Ascending aorta (tissue), 2 donors: ENCODE measurements around the gene MEN1. TPM values are rescaled to one million over a fixed set of nuclear protein-coding genes. Genes with fewer than 3 reads are reported as not detected.

Experiments used
- DNase-seq, 2 donors: peaks; one replicate each; pipeline ENCODE4 v3.0.0-alpha.2; 2019; ENCODE audit warnings: low spot score in 2 of 2
- H3K27ac ChIP-seq, 2 donors: fragments of 200-600 bp; sonication (generic); one replicate each; pipeline ENCODE4 v1.5.1; 2016 to 2017; ENCODE audit warnings: mild to moderate bottlenecking in 1 of 2
- H3K27me3 ChIP-seq: fragments of 200-600 bp; sonication (generic); one replicate; pipeline ENCODE4 v1.5.1; 2017
- H3K36me3 ChIP-seq, 2 donors: fragments of 200-600 bp; sonication (generic); one replicate each; pipeline ENCODE4 v1.5.1; 2016
- H3K4me1 ChIP-seq, 2 donors: fragments of 200-600 bp; sonication (generic); one replicate each; pipeline ENCODE4 v1.5.1; 2016 to 2017; ENCODE audit warnings: mild to moderate bottlenecking in 1 of 2
- H3K4me3 ChIP-seq, 2 donors: fragments of 200-600 bp; sonication (generic); one replicate each; pipeline ENCODE4 v1.5.1; 2016 to 2017; ENCODE audit warnings: mild to moderate bottlenecking in 1 of 2
- H3K9me3 ChIP-seq, 2 donors: fragments of 200-600 bp; sonication (generic); one replicate each; pipeline ENCODE4 v1.5.1; 2016
- CTCF ChIP-seq, 3 experiments: fragments of 200-600 bp in 2 of 3; fragments of 450-650 bp in 1 of 3; sonication (generic) in 2 of 3; IDR thresholded peaks; one replicate each; pipeline ENCODE4 v1.5.1; 2016 to 2019; ENCODE audit warnings: antibody characterized with exemption in 3 of 3, mild to moderate bottlenecking in 1 of 3, moderate library complexity in 1 of 3
- intact Hi-C: fragments of 100-400 bp; cut with DNase I; formaldehyde crosslinking; loops from one replicate; pipeline ENCODE4 v1.15.1; 2023
- total RNA-seq: library from RNA; depleted of rRNA; stranded (reverse); fragments of >200 nt; gene quantifications from one replicate; pipeline ENCODE4 v1.1.0, GENCODE V29; 2016

The MEN1 gene
- total RNA-seq, 1 donor from 2014 or later, result 36.6 TPM

- no peaks in the 10 kb centered on the region for H3K9me3 ChIP-seq
- TF ChIP-seq CTCF (IDR thresholded peaks at IDR 0.05), result no peak
- no peaks in the 10 kb centered on the region for H3K27me3 ChIP-seq
- intact Hi-C loops, result no loop called here
- H3K27ac ChIP-seq, result peak overlapping the region in 1 of 2 donors; percentile 80
- peaks cover 14 to 35% of the 10 kb centered on the region in 2 donors for H3K4me1 ChIP-seq
- no peak overlapping the region for H3K4me3 ChIP-seq
- peak in 1 of 2 donors; percentile 62 for DNase-seq
- peaks cover 77 to 84% of the 10 kb centered on the region in 2 donors for H3K36me3 ChIP-seq
Observed at GRCh38 chr11:64765291-64765850, 45.0 kb downstream of the MEN1 start.

- peak overlapping the region in 1 of 2 donors; percentile 80 for H3K27ac ChIP-seq
- intact Hi-C loops, result no loop called here
- DNase-seq, result peak in 1 of 2 donors; percentile 37
- no peak overlapping the region for H3K4me3 ChIP-seq
- no peaks in the 10 kb centered on the region for H3K27me3 ChIP-seq
- H3K9me3 ChIP-seq, result no peaks in the 10 kb centered on the region
- H3K4me1 ChIP-seq, result peaks cover 17 to 41% of the 10 kb centered on the region in 2 donors
- peaks cover 70 to 78% of the 10 kb centered on the region in 2 donors for H3K36me3 ChIP-seq
- TF ChIP-seq CTCF (IDR thresholded peaks at IDR 0.05), result no peak
Observed at GRCh38 chr11:64764753-64765152, 45.6 kb downstream of the MEN1 start.

GRCh38 chr11:64764040-64764611, 46.2 kb downstream of the MEN1 start:
- peaks cover 64 to 72% of the 10 kb centered on the region in 2 donors for H3K36me3 ChIP-seq
- no peak overlapping the region for H3K4me3 ChIP-seq
- no peak for TF ChIP-seq CTCF (IDR thresholded peaks at IDR 0.05)
- intact Hi-C loops, result no loop called here
- peak in 1 of 2 donors; percentile 61 for DNase-seq
- no peaks in the 10 kb centered on the region for H3K9me3 ChIP-seq
- no peaks in the 10 kb centered on the region for H3K27me3 ChIP-seq
- H3K27ac ChIP-seq, result peak overlapping the region; percentile 75 to 80
- peaks cover 21 to 47% of the 10 kb centered on the region in 2 donors for H3K4me1 ChIP-seq

GRCh38 chr11:64763526-64764039, 46.8 kb downstream of the MEN1 start:
- peak in 1 of 2 donors; percentile 62 for DNase-seq
- no peak for TF ChIP-seq CTCF (IDR thresholded peaks at IDR 0.05)
- Histone ChIP-seq H3K27me3 (no peaks in the 10 kb centered on the region), H3K27ac (peak overlapping the region; percentile 75 to 80), H3K36me3 (peaks cover 59 to 66% of the 10 kb centered on the region in 2 donors), H3K9me3 (no peaks in the 10 kb centered on the region), H3K4me3 (no peak overlapping the region), H3K4me1 (peaks cover 22 to 53% of the 10 kb centered on the region in 2 donors)
- intact Hi-C loops, result no loop called here

- Histone ChIP-seq H3K27me3 (no peaks in the 10 kb centered on the region), H3K27ac (peak overlapping the region; percentile 75 to 80), H3K4me1 (peaks cover 22 to 51% of the 10 kb centered on the region in 2 donors), H3K9me3 (no peaks in the 10 kb centered on the region), H3K4me3 (no peak overlapping the region), H3K36me3 (peaks cover 52 to 60% of the 10 kb centered on the region in 2 donors)
- no peak for TF ChIP-seq CTCF (IDR thresholded peaks at IDR 0.05)
- intact Hi-C loops, result no loop called here
- peak in 1 of 2 donors; percentile 71 for DNase-seq
Observed at GRCh38 chr11:64762674-64763525, 47.5 kb downstream of the MEN1 start.
